Panc1 (cell line): Measurements from ENCODE around the gene PAK6. TPM values are rescaled to one million over a fixed set of nuclear protein-coding genes. Genes with fewer than 3 reads are reported as not detected.

ENCODE experiments used
- ATAC-seq: fragments of 200-7000 bp; cut with Tn5 transposase; 2 replicates; pipeline ENCODE4 v1.9.1; 2020; ENCODE audit warnings: mild to moderate bottlenecking, moderate library complexity
- BruUV-seq: library from RNA; stranded (reverse); fragments of 400-500 nt; replicated peaks from 2 replicates; lab custom pipeline; 2021; lab: Mats Ljungman, UMichigan
- CTCF ChIA-PET: fragments of 300-600 bp; sonication (Branson Sonifier 250); formaldehyde crosslinking; loops from one replicate; lab custom pipeline; 2022; ENCODE audit warnings: antibody characterized with exemption; lab: Charles Lee
- POLR2A ChIA-PET: fragments of 300-600 bp; sonication (Branson Sonifier 250); formaldehyde crosslinking; loops from one replicate; lab custom pipeline; 2022; ENCODE audit warnings: antibody characterized with exemption; lab: Charles Lee
- DNase-seq: peaks from one replicate; pipeline ENCODE4 v3.0.0-alpha.2; 2010; ENCODE audit warnings: low read depth, low spot score
- H3K27ac ChIP-seq: 2 replicates; pipeline ENCODE4 v1.5.1; 2011; ENCODE audit warnings: mild to moderate bottlenecking, low read length, inconsistent platforms
- H3K27me3 ChIP-seq: fragments of 200-500 bp; sonication (Bioruptor generic); 2 replicates; pipeline ENCODE4 v1.6.0; 2014; ENCODE audit warnings: low read length, inconsistent platforms; ENCODE audit not compliant: control insufficient read depth, insufficient read depth
- H3K36me3 ChIP-seq: fragments of 200-500 bp; sonication (Bioruptor generic); 2 replicates; pipeline ENCODE4 v1.5.1; 2014; ENCODE audit warnings: inconsistent platforms, mild to moderate bottlenecking, low read length, moderate library complexity; ENCODE audit not compliant: control insufficient read depth, insufficient read depth
- H3K4me1 ChIP-seq: 2 replicates; pipeline ENCODE4 v1.5.1; 2011; ENCODE audit warnings: inconsistent platforms, mild to moderate bottlenecking, low read length, moderate library complexity; ENCODE audit not compliant: control insufficient read depth, insufficient read depth
- H3K4me3 ChIP-seq, 2 experiments: 2 replicates each; pipeline ENCODE4 v1.5.1; 2011 to 2012; ENCODE audit warnings: low read depth in 2 of 2, low read length in 2 of 2, mild to moderate bottlenecking in 2 of 2, inconsistent platforms in 1 of 2, moderate library complexity in 1 of 2
- H3K9me3 ChIP-seq: fragments of 200-500 bp; sonication (Bioruptor generic); 2 replicates; pipeline ENCODE4 v1.5.1; 2014; ENCODE audit warnings: low read depth, mild to moderate bottlenecking, inconsistent platforms, low read length, moderate library complexity; ENCODE audit not compliant: control insufficient read depth, insufficient read depth
- POLR2AphosphoS5 ChIP-seq: IDR thresholded peaks from 2 replicates; pipeline ENCODE4 v1.6.1; 2012; ENCODE audit warnings: mild to moderate bottlenecking, low read depth, low read length, moderate library complexity
- SIN3A ChIP-seq: IDR thresholded peaks from 2 replicates; pipeline ENCODE4 v1.6.1; 2012; ENCODE audit warnings: low read depth, mild to moderate bottlenecking, low read length, moderate library complexity, borderline replicate concordance; ENCODE audit not compliant: insufficient read depth
- TCF7L2 ChIP-seq: IDR thresholded peaks from 2 replicates; pipeline ENCODE4 v1.6.1; 2011; ENCODE audit warnings: mild to moderate bottlenecking, low read depth, low read length, inconsistent platforms
- in situ Hi-C: cut with HindIII; loops from 2 replicates; pipeline ENCODE4 v1.10.0; 2016; ENCODE audit warnings: low sequenced_read_pairs, low pct_unique_long_range_greater_than_20kb
- intact Hi-C: fragments of 100-400 bp; cut with micrococcal nuclease; formaldehyde crosslinking; loops from one replicate; pipeline ENCODE4 v1.10.0; 2022; ENCODE audit not compliant: unreplicated experiment
- total RNA-seq: library from RNA; stranded (reverse); gene quantifications from one replicate; pipeline ENCODE4 v1.2.1, GENCODE V29; 2021; ENCODE audit not compliant: unreplicated experiment
- TF ChIP-seq, protein P1 (sequence below): fragments of 450-650 bp; IDR thresholded peaks from 2 replicates; pipeline ENCODE4 v1.5.1; 2017; ENCODE audit warnings: mild to moderate bottlenecking
- TF ChIP-seq, protein P2 (sequence below), 2 experiments: IDR thresholded peaks; 2 replicates each; pipeline ENCODE4 v1.6.1; 2011 to 2012; ENCODE audit warnings: low read depth in 2 of 2, control low read depth in 1 of 2, low read length in 1 of 2, mild to moderate bottlenecking in 1 of 2, moderate library complexity in 1 of 2; ENCODE audit not compliant: insufficient read depth in 1 of 2

PAK6 gene
- total RNA-seq, 1 experiment from 2014 or later = 6.3 TPM

DNA sequence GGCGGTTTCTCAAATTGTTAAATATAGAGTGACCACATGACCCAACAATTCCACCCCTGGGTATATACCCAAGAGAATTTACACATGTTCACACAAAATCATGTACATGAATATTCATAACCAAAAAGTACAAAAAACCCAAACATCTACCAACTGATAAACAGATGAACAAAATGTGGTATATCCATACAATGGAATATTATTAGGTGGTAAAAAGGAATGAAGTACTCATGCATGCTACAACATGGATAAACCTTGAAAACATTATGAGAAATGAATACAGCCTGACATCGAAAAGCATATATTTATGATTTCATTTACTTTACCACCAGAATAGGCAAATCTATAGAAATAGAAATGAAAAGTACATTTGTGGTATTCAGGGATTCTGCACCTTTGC lies 61.5 kb downstream of the PAK6 start:
- CTCF ChIA-PET = no interaction called here
- Histone ChIP-seq H3K27me3 (no peaks in the 10 kb centered on the region), H3K27ac (no peak overlapping the region), H3K9me3 (peaks cover 6% of the 10 kb centered on the region; the same call in 1 of the 2 replicates), H3K36me3 (no peaks in the 10 kb centered on the region), H3K4me3 (no peak overlapping the region), H3K4me1 (no peaks in the 10 kb centered on the region)
- POLR2A ChIA-PET = no interaction called here
- TF ChIP-seq TCF7L2 = no peak
- TF ChIP-seq, protein P1, sequence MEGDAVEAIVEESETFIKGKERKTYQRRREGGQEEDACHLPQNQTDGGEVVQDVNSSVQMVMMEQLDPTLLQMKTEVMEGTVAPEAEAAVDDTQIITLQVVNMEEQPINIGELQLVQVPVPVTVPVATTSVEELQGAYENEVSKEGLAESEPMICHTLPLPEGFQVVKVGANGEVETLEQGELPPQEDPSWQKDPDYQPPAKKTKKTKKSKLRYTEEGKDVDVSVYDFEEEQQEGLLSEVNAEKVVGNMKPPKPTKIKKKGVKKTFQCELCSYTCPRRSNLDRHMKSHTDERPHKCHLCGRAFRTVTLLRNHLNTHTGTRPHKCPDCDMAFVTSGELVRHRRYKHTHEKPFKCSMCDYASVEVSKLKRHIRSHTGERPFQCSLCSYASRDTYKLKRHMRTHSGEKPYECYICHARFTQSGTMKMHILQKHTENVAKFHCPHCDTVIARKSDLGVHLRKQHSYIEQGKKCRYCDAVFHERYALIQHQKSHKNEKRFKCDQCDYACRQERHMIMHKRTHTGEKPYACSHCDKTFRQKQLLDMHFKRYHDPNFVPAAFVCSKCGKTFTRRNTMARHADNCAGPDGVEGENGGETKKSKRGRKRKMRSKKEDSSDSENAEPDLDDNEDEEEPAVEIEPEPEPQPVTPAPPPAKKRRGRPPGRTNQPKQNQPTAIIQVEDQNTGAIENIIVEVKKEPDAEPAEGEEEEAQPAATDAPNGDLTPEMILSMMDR = no peak
- TF ChIP-seq POLR2AphosphoS5 = no peak
- intact Hi-C loops = no loop called here
- BruUV-seq = no TSS peak
- in situ Hi-C loops = no loop called here
- ATAC-seq (no peak), DNase-seq (no peak)

- no peak for DNase-seq
- Histone ChIP-seq H3K27ac (no peak overlapping the region), H3K4me3 (no peak overlapping the region), H3K27me3 (no peaks in the 10 kb centered on the region), H3K4me1 (no peaks in the 10 kb centered on the region), H3K9me3 (peaks cover 6% of the 10 kb centered on the region; the same call in 1 of the 2 replicates), H3K36me3 (no peaks in the 10 kb centered on the region)
- intact Hi-C loops (no loop called here), in situ Hi-C loops (no loop called here)
- BruUV-seq = no TSS peak
- TF ChIP-seq TCF7L2 (no peak), SIN3A (no peak), POLR2AphosphoS5 (no peak)
- TF ChIP-seq, protein P1 = no peak
- TF ChIP-seq, protein P2, sequence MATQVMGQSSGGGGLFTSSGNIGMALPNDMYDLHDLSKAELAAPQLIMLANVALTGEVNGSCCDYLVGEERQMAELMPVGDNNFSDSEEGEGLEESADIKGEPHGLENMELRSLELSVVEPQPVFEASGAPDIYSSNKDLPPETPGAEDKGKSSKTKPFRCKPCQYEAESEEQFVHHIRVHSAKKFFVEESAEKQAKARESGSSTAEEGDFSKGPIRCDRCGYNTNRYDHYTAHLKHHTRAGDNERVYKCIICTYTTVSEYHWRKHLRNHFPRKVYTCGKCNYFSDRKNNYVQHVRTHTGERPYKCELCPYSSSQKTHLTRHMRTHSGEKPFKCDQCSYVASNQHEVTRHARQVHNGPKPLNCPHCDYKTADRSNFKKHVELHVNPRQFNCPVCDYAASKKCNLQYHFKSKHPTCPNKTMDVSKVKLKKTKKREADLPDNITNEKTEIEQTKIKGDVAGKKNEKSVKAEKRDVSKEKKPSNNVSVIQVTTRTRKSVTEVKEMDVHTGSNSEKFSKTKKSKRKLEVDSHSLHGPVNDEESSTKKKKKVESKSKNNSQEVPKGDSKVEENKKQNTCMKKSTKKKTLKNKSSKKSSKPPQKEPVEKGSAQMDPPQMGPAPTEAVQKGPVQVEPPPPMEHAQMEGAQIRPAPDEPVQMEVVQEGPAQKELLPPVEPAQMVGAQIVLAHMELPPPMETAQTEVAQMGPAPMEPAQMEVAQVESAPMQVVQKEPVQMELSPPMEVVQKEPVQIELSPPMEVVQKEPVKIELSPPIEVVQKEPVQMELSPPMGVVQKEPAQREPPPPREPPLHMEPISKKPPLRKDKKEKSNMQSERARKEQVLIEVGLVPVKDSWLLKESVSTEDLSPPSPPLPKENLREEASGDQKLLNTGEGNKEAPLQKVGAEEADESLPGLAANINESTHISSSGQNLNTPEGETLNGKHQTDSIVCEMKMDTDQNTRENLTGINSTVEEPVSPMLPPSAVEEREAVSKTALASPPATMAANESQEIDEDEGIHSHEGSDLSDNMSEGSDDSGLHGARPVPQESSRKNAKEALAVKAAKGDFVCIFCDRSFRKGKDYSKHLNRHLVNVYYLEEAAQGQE (IDR thresholded peaks at IDR 0.05; ENCODE audit: insufficient read depth in 1 of 2, low read depth in 2 of 2, low read length in 1 of 2) = no peak
- no peak for ATAC-seq
- POLR2A ChIA-PET = no interaction called here
- CTCF ChIA-PET = no interaction called here
Measured at GRCh38 chr15:40300771-40301170, 61.9 kb downstream of the PAK6 start.
